HG02970 (cell line): ENCODE data around the gene MACROD2.

ENCODE experiments used
- ATAC-seq: cut with Tn5 transposase; IDR thresholded peaks from one replicate; pipeline ENCODE4 v1.9.1; 2021; ENCODE audit warnings: mild to moderate bottlenecking, moderate library complexity, moderate number of reproducible peaks; ENCODE audit not compliant: unreplicated experiment, low FRiP score

Gene MACROD2

GRCh38 chr20:15634102-15634501 is 1638.8 kb downstream of the MACROD2 start:
- no peak for ATAC-seq

- ATAC-seq, result no peak
Measured at GRCh38 chr20:15637546-15637945, 1642.2 kb downstream of the MACROD2 start.

GRCh38 chr20:15637950-15638754 is 1642.8 kb downstream of the MACROD2 start:
- no peak for ATAC-seq

GRCh38 chr20:15638816-15639215 is 1643.5 kb downstream of the MACROD2 start:
- ATAC-seq, result no peak

GRCh38 chr20:15639839-15640238 is 1644.5 kb downstream of the MACROD2 start:
- ATAC-seq, result no peak

- no peak for ATAC-seq
Measured at GRCh38 chr20:15642109-15642508, 1646.8 kb downstream of the MACROD2 start.

- no peak for ATAC-seq
Measured at GRCh38 chr20:15642676-15643075, 1647.4 kb downstream of the MACROD2 start.

GRCh38 chr20:15643713-15644112 is 1648.4 kb downstream of the MACROD2 start:
- ATAC-seq, result no peak

GRCh38 chr20:15645816-15646215 is 1650.5 kb downstream of the MACROD2 start:
- ATAC-seq, result no peak

GRCh38 chr20:15653396-15654207 is 1658.3 kb downstream of the MACROD2 start:
- ATAC-seq, result no peak

GRCh38 chr20:15654208-15654649 is 1658.9 kb downstream of the MACROD2 start:
- peak; percentile 92 for ATAC-seq

- no peak for ATAC-seq
Measured at GRCh38 chr20:15655295-15655874, 1660.1 kb downstream of the MACROD2 start.

GRCh38 chr20:15656124-15656523 is 1660.8 kb downstream of the MACROD2 start:
- ATAC-seq, result no peak

GRCh38 chr20:15658295-15658694 is 1663.0 kb downstream of the MACROD2 start:
- ATAC-seq, result no peak

GRCh38 chr20:15673206-15673605 is 1677.9 kb downstream of the MACROD2 start:
- no peak for ATAC-seq

- no peak for ATAC-seq
Measured at GRCh38 chr20:15674253-15675060, 1679.1 kb downstream of the MACROD2 start.

GRCh38 chr20:15675061-15675514 is 1679.8 kb downstream of the MACROD2 start:
- no peak for ATAC-seq

- ATAC-seq, result no peak
Measured at GRCh38 chr20:15675813-15676484, 1680.6 kb downstream of the MACROD2 start.

- no peak for ATAC-seq
Measured at GRCh38 chr20:15676815-15677214, 1681.5 kb downstream of the MACROD2 start.

GRCh38 chr20:15682690-15683089 is 1687.4 kb downstream of the MACROD2 start:
- no peak for ATAC-seq
